ENCODE results near the gene OOSP4A.
"Not testable (repeated sequence)": the region's sequence is repeated elsewhere in the genome, so short reads cannot be mapped to it uniquely, and the experiment has no call there.

The OOSP4A gene

GRCh38 chr11:59973097-59973496 lies 9.3 kb downstream of the OOSP4A start:
- TF ChIP-seq EZH2phosphoT487 (IDR thresholded peaks at IDR 0.05; ENCODE audit: low read length) (no peak), CTCF (IDR thresholded peaks at IDR 0.05; ENCODE audit: low read length) (no peak), EZH2 (optimal IDR thresholded peaks at IDR 0.05; ENCODE audit: low read depth, low read length) (no peak)
- Histone ChIP-seq H2AFZ (ENCODE audit: low read length) (no peak overlapping the region), H3K4me2 (ENCODE audit: low read depth, low read length) (no peak overlapping the region), H3K4me3 (ENCODE audit: low read length) (no peak overlapping the region), H3K27me3 (replicated peaks; ENCODE audit: insufficient read depth, low read length) (no peaks in the 10 kb centered on the region), H3F3A (ENCODE audit: insufficient read depth, low read length) (no peaks in the 10 kb centered on the region), H3K79me2 (ENCODE audit: low read length) (no peaks in the 10 kb centered on the region), H4K20me1 (ENCODE audit: insufficient read depth, low read length) (no peaks in the 10 kb centered on the region), H3K4me1 (ENCODE audit: low read length) (no peaks in the 10 kb centered on the region), H3K9ac (ENCODE audit: low read length) (no peak overlapping the region), H3K9me3 (replicated peaks; ENCODE audit: insufficient read depth, low read length) (no peaks in the 10 kb centered on the region), H3K27ac (ENCODE audit: low read length) (no peak overlapping the region), H3K36me3 (replicated peaks; ENCODE audit: insufficient read depth, low read length) (no peaks in the 10 kb centered on the region), H3K9me2 (replicated peaks; ENCODE audit: insufficient read depth, low read length) (no peaks in the 10 kb centered on the region)
- no peak for DNase-seq

DNA sequence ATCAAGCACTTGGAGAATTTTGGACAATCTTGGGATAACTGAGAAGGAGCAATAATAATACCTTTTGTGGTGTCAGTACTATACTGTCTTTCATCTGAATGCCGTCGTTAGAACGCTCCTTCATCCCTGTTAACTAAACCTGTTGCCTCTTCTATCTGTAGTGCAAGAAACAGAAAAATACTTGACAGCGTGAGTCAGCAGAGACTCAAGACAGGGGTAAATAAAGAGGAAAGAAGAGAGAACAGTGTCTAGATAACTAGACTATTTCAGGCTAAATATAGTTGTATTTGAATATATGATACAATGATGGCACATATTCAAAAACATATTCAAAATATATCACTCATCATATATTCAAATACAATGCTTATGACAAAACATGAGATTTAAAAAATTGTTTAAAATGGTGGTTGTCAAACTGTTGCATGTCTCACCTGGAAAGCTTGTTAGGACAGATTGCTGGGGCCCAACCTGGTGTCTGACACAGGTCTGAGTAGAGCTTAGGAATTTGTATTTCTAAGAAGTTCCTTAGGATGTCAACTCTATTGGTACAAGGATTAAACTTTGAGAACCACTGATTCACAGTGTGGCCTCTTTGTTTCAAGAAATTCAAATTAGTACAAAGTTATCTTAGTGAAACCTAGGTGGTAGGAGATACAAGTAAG lies 17.4 kb downstream of the OOSP4A start:
- no peak for TF ChIP-seq CTCF (IDR thresholded peaks at IDR 0.05; ENCODE audit: low read length)
- no peak for TF ChIP-seq EZH2phosphoT487 (IDR thresholded peaks at IDR 0.05; ENCODE audit: low read length)
- TF ChIP-seq EZH2 (optimal IDR thresholded peaks at IDR 0.05; ENCODE audit: low read depth, low read length) = no peak
- Histone ChIP-seq H3K4me2 (ENCODE audit: low read depth, low read length) (no peak overlapping the region), H3K4me1 (ENCODE audit: low read length) (no peaks in the 10 kb centered on the region), H3K27me3 (replicated peaks; ENCODE audit: insufficient read depth, low read length) (no peaks in the 10 kb centered on the region), H4K20me1 (ENCODE audit: insufficient read depth, low read length) (no peaks in the 10 kb centered on the region), H3K9me2 (replicated peaks; ENCODE audit: insufficient read depth, low read length) (no peaks in the 10 kb centered on the region), H3K36me3 (replicated peaks; ENCODE audit: insufficient read depth, low read length) (no peaks in the 10 kb centered on the region), H3K79me2 (ENCODE audit: low read length) (no peaks in the 10 kb centered on the region), H2AFZ (ENCODE audit: low read length) (no peak overlapping the region), H3K9me3 (replicated peaks; ENCODE audit: insufficient read depth, low read length) (no peaks in the 10 kb centered on the region), H3K9ac (ENCODE audit: low read length) (no peak overlapping the region), H3K4me3 (ENCODE audit: low read length) (no peak overlapping the region), H3F3A (ENCODE audit: insufficient read depth, low read length) (no peaks in the 10 kb centered on the region), H3K27ac (ENCODE audit: low read length) (no peak overlapping the region)
- no peak for DNase-seq

- not testable (repeated sequence) for H3K9me2 ChIP-seq (replicated peaks; ENCODE audit: insufficient read depth, low read length); H3K36me3 ChIP-seq (replicated peaks; ENCODE audit: insufficient read depth, low read length); H3K4me2 ChIP-seq (ENCODE audit: low read depth, low read length); H3K27me3 ChIP-seq (replicated peaks; ENCODE audit: insufficient read depth, low read length); DNase-seq; H3K4me1 ChIP-seq (ENCODE audit: low read length); H3K79me2 ChIP-seq (ENCODE audit: low read length); H3K9ac ChIP-seq (ENCODE audit: low read length); H3K9me3 ChIP-seq (replicated peaks; ENCODE audit: insufficient read depth, low read length); H4K20me1 ChIP-seq (ENCODE audit: insufficient read depth, low read length); H3K4me3 ChIP-seq (ENCODE audit: low read length); H2AFZ ChIP-seq (ENCODE audit: low read length); H3F3A ChIP-seq (ENCODE audit: insufficient read depth, low read length); H3K27ac ChIP-seq (ENCODE audit: low read length)
Measured at GRCh38 chr11:59982037-59982436, 18.2 kb downstream of the OOSP4A start.

- Histone ChIP-seq H3K4me3 (ENCODE audit: low read length) (no peak overlapping the region), H3K4me2 (ENCODE audit: low read depth, low read length) (no peak overlapping the region), H4K20me1 (ENCODE audit: insufficient read depth, low read length) (no peaks in the 10 kb centered on the region), H3K4me1 (ENCODE audit: low read length) (no peaks in the 10 kb centered on the region), H3K9me3 (replicated peaks; ENCODE audit: insufficient read depth, low read length) (no peaks in the 10 kb centered on the region), H3K79me2 (ENCODE audit: low read length) (no peaks in the 10 kb centered on the region), H3F3A (ENCODE audit: insufficient read depth, low read length) (no peaks in the 10 kb centered on the region), H3K27me3 (replicated peaks; ENCODE audit: insufficient read depth, low read length) (no peaks in the 10 kb centered on the region), H2AFZ (ENCODE audit: low read length) (no peak overlapping the region), H3K9ac (ENCODE audit: low read length) (no peak overlapping the region), H3K9me2 (replicated peaks; ENCODE audit: insufficient read depth, low read length) (no peaks in the 10 kb centered on the region), H3K27ac (ENCODE audit: low read length) (no peak overlapping the region), H3K36me3 (replicated peaks; ENCODE audit: insufficient read depth, low read length) (no peaks in the 10 kb centered on the region)
- no peak for TF ChIP-seq CTCF (IDR thresholded peaks at IDR 0.05; ENCODE audit: low read length)
- DNase-seq = no peak
Measured at GRCh38 chr11:59983212-59983611, 19.4 kb downstream of the OOSP4A start.

Measured in MM.1S (cell line).